Common myeloid progenitor, CD34-positive (primary cell): ENCODE data around the gene RAD51C.
"Not testable (repeated sequence)": the region's sequence is repeated elsewhere in the genome, so short reads cannot be mapped to it uniquely, and the experiment has no call there.

Experiments
- CTCF ChIA-PET: fragments of 350-600 bp; sonication (Branson Sonifier 250); formaldehyde crosslinking; loops from one replicate; lab custom pipeline; 2021; ENCODE audit warnings: antibody characterized with exemption; lab: Charles Lee
- POLR2A ChIA-PET: fragments of 350-600 bp; sonication (Branson Sonifier 250); formaldehyde crosslinking; loops from one replicate; lab custom pipeline; 2021; ENCODE audit warnings: antibody characterized with exemption; lab: Charles Lee
- DNase-seq, 3 donors: peaks; one replicate each; pipeline versions ENCODE4 v3.0.0 to v3.0.0-alpha.2; 2013
- H3K27ac ChIP-seq, 2 experiments: 1 replicate in 1 of 2; 2 replicates in 1 of 2; pipeline ENCODE4 v1.7.0; 2013; ENCODE audit warnings: inconsistent platforms in 2 of 2, low read length in 2 of 2, mild to moderate bottlenecking in 2 of 2, low read depth in 1 of 2, moderate library complexity in 1 of 2; ENCODE audit not compliant: severe bottlenecking in 2 of 2, insufficient read depth in 1 of 2, poor library complexity in 1 of 2
- H3K27me3 ChIP-seq, 5 experiments: replicated peaks in 2 of 5; 1 replicate in 3 of 5; 2 replicates in 2 of 5; pipeline versions ENCODE4 v1.6.1 to v1.7.0; 2013; ENCODE audit warnings: low read length in 4 of 5, mild to moderate bottlenecking in 2 of 5, moderate library complexity in 2 of 5, inconsistent platforms in 1 of 5; ENCODE audit not compliant: insufficient read depth in 5 of 5, control insufficient read depth in 4 of 5
- H3K36me3 ChIP-seq, 4 experiments: 1 replicate in 2 of 4; 2 replicates in 2 of 4; pipeline versions ENCODE4 v1.6.1 to v1.7.0; 2013; ENCODE audit warnings: low read length in 3 of 4, control low read depth in 1 of 4, mild to moderate bottlenecking in 1 of 4; ENCODE audit not compliant: control insufficient read depth in 4 of 4, insufficient read depth in 4 of 4
- H3K4me1 ChIP-seq, 4 experiments: 1 replicate in 3 of 4; 2 replicates in 1 of 4; pipeline versions ENCODE4 v1.6.1 to v1.7.1; 2013; ENCODE audit warnings: low read length in 3 of 4, mild to moderate bottlenecking in 3 of 4, control low read depth in 1 of 4, inconsistent platforms in 1 of 4, moderate library complexity in 1 of 4; ENCODE audit not compliant: control insufficient read depth in 4 of 4, insufficient read depth in 4 of 4; ENCODE audit errors: control extremely low read depth in 1 of 4
- H3K4me3 ChIP-seq, 7 experiments: 1 replicate in 4 of 7; 2 replicates in 3 of 7; pipeline versions ENCODE4 v1.5.1 to v1.7.0; 2013; ENCODE audit warnings: mild to moderate bottlenecking in 7 of 7, low read length in 6 of 7, moderate library complexity in 6 of 7, inconsistent platforms in 2 of 7, low read depth in 2 of 7, control low read depth in 1 of 7; ENCODE audit not compliant: insufficient read depth in 4 of 7, control insufficient read depth in 1 of 7; ENCODE audit errors: extremely low read depth in 1 of 7
- H3K9me3 ChIP-seq, 5 experiments: 1 replicate in 4 of 5; 2 replicates in 1 of 5; pipeline versions ENCODE4 v1.6.1 to v1.7.1; 2013; ENCODE audit warnings: low read length in 4 of 5, mild to moderate bottlenecking in 2 of 5, inconsistent platforms in 1 of 5, low read depth in 1 of 5, moderate library complexity in 1 of 5; ENCODE audit not compliant: control insufficient read depth in 4 of 5, insufficient read depth in 2 of 5; ENCODE audit errors: control extremely low read depth in 1 of 5
- WGBS: methylation state at CpG from one replicate; pipeline ENCODE4 v1.1.5; 2013; ENCODE audit not compliant: insufficient coverage; 5-methylcytosine and 5-hydroxymethylcytosine counted together

Gene RAD51C

GRCh38 chr17:58684003-58684402 is 8.4 kb upstream of the RAD51C start:
- Histone ChIP-seq H3K27me3 (no peaks in the 10 kb centered on the region), H3K4me3 (no peak overlapping the region), H3K27ac (no peak overlapping the region), H3K4me1 (no peaks in the 10 kb centered on the region), H3K9me3 (no peaks in the 10 kb centered on the region), H3K36me3 (no peaks in the 10 kb centered on the region)
- POLR2A ChIA-PET, result no interaction called here
- CTCF ChIA-PET, result no interaction called here
- DNase-seq, result no peak
- 90% methylated on average over 5 of the region's 10 CpGs for WGBS

DNA sequence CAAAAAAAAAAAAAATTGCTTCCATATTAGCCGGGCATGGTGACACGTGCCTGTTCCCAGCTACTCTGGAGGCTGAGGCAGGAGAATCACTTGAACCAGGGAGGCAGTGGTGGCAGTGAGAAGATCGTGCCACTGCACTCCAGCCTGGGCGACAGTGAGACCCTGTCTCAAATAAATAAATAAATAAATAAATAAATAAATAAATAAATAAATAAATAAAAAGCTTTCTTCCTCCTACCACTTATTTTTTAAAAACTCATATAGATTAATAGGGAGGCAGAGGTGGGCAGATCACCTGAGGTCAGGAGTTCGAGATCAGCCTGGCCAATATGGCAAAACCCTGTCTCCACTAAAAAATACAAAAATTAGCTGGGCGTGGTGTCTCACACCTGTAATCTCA is 7.9 kb upstream of the RAD51C start:
- H3K9me3 ChIP-seq, H3K27ac ChIP-seq, H3K4me3 ChIP-seq, H3K4me1 ChIP-seq, H3K36me3 ChIP-seq, POLR2A ChIA-PET, H3K27me3 ChIP-seq, CTCF ChIA-PET, DNase-seq: not testable (repeated sequence)
- 100% methylated on average over 1 of the region's 6 CpGs for WGBS

- no peak for DNase-seq
- Histone ChIP-seq H3K9me3 (no peaks in the 10 kb centered on the region), H3K36me3 (no peaks in the 10 kb centered on the region), H3K4me3 (no peak overlapping the region), H3K27me3 (no peaks in the 10 kb centered on the region), H3K4me1 (peaks cover 0 to 2% (median under 1%) of the 10 kb centered on the region in 4 experiments), H3K27ac (no peak overlapping the region)
- POLR2A ChIA-PET, result no interaction called here
- 71% methylated on average over 1 of the region's 4 CpGs for WGBS
- CTCF ChIA-PET, result no interaction called here
Measured at GRCh38 chr17:58686980-58687379, 5.4 kb upstream of the RAD51C start.

DNA sequence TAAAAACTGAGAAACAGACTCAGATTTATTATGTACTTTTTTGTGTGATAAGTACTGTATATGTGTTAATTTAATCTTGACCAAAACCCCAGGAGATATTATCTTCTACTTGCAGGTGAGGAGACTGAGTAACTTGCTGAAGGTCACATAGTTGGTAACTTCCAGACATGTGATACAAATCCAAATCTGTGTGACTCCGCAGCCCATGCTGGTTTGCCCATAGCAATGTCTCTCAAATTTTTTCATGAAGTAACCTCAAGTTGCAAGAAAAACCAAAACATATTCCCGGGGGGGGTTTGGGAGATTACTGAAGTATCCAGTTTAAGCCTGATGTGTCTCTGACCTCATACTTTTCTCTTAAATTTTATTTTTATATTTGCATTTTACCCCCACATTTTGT is 3.9 kb upstream of the RAD51C start:
- H3K36me3 ChIP-seq, result no peaks in the 10 kb centered on the region
- ChIA-PET POLR2A (no interaction called here), CTCF (no interaction called here)
- no peaks in the 10 kb centered on the region for H3K9me3 ChIP-seq
- peaks cover 7 to 16% (median 11%) of the 10 kb centered on the region in 4 experiments for H3K4me1 ChIP-seq
- no peaks in the 10 kb centered on the region for H3K27me3 ChIP-seq
- DNase-seq, result no peak
- no peak overlapping the region for H3K4me3 ChIP-seq
- WGBS, result no CpG with 5 or more reads among the region's 2 CpGs
- no peak overlapping the region for H3K27ac ChIP-seq

DNA sequence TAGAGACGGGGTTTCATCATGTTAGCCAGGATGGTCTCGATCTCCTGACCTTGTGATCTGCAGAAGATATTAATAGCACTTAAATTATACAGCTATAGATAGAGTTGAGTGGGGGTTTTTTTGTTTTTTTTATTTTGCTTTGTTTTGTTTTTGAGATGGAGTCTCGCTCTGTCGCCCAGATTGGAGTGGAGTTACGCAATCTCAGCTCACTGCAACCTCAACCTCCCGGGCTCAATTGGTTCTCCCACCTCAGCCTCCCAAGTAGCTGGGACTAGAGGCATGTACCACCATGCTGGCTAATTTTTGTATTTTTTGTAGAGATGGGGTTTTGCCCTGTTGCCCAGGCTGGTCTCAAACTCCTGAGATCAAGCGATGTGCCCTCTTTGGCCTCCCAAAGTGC is 2.4 kb upstream of the RAD51C start:
- CTCF ChIA-PET, result interaction anchor here (0.7 to 1.1 kb wide), 3 partner anchors 9 to 104 kb away, joined by 3 to 4 read pairs (median 3); no protein-coding TSS in a partner anchor
- peaks cover 9 to 24% (median 16%) of the 10 kb centered on the region in 4 experiments for H3K4me1 ChIP-seq
- H3K36me3 ChIP-seq, H3K9me3 ChIP-seq, DNase-seq, H3K4me3 ChIP-seq, H3K27ac ChIP-seq, H3K27me3 ChIP-seq, POLR2A ChIA-PET: not testable (repeated sequence)
- 88% methylated on average over 1 of the region's 7 CpGs for WGBS

GRCh38 chr17:58691701-58692238 is 632 bp upstream of the RAD51C start, which contains the start of gene TEX14:
Gene TEX14, minus strand, starts transcription at chr17:58692045. Its CDS starts 40,044 bp downstream, at chr17:58652001.
- Histone ChIP-seq H3K27ac (peak within 1 kb of the TSS; percentile 65 to 84), H3K27me3 (no peaks in the 10 kb centered on the region), H3K4me1 (peaks cover 9 to 24% (median 16%) of the 10 kb centered on the region in 4 experiments), H3K36me3 (peaks cover 0 to 3% (median 0%) of the 10 kb centered on the region in 4 experiments), H3K9me3 (no peaks in the 10 kb centered on the region), H3K4me3 (peak within 1 kb of the TSS; percentile 60 to 91 (median 75))
- DNase-seq, result peak in 1 of 3 donors; percentile 3
- ChIA-PET POLR2A (interaction anchor here (2.4 kb wide), 1 partner anchor 60 kb away, joined by 15 read pairs; no protein-coding TSS in a partner anchor), CTCF (interaction anchor here (1.6 kb wide), 1 partner anchor 11 kb away, joined by 7 read pairs; no protein-coding TSS in a partner anchor)
- 100% methylated on average over 2 of the region's 19 CpGs for WGBS

- POLR2A ChIA-PET, result interaction anchor here (0.6 to 2.4 kb wide), 3 partner anchors 26 to 62 kb away, joined by 3 to 15 read pairs (median 4); no protein-coding TSS in a partner anchor
- Histone ChIP-seq H3K4me3 (peak overlapping the region in 6 of 7 experiments; percentile 64 to 91 (median 79)), H3K27ac (peak overlapping the region; percentile 65 to 84), H3K27me3 (no peaks in the 10 kb centered on the region), H3K9me3 (no peaks in the 10 kb centered on the region), H3K4me1 (peaks cover 9 to 24% (median 16%) of the 10 kb centered on the region in 4 experiments), H3K36me3 (peaks cover 0 to 6% (median 0%) of the 10 kb centered on the region in 4 experiments)
- CTCF ChIA-PET, result interaction anchor here (1.6 kb wide), 1 partner anchor 10 kb away, joined by 7 read pairs; no protein-coding TSS in a partner anchor
- 83% methylated on average over 7 of the region's 8 CpGs for WGBS
- no peak for DNase-seq
Measured at GRCh38 chr17:58693208-58693607, 806 bp downstream of the RAD51C start.
